HG02938 (cell line): ENCODE results near the gene MIGA1.

ENCODE experiments used
- ATAC-seq: cut with Tn5 transposase; IDR thresholded peaks from one replicate; pipeline ENCODE4 v1.9.1; 2021; ENCODE audit warnings: mild to moderate bottlenecking, moderate library complexity; ENCODE audit not compliant: unreplicated experiment

Gene MIGA1

DNA sequence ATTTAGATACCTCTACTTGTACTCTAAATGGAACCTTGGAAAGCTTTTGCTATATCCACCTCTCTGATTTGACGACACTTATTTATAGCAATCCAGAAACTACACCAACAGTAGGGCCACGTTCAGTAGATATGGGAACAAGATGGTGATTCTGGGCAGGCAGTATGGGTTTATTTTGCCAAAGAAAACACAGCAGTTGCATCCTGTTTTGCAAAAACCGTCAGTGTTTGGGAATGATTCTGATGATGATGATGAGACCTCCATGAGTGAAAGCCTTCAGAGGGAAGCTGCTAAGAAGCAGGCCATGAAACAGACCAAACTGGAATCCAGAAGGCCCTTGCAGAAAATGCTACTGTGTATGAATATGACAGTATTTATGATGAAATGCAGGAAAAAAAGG is 67.5 kb downstream of the MIGA1 start:
- ATAC-seq: no peak

DNA sequence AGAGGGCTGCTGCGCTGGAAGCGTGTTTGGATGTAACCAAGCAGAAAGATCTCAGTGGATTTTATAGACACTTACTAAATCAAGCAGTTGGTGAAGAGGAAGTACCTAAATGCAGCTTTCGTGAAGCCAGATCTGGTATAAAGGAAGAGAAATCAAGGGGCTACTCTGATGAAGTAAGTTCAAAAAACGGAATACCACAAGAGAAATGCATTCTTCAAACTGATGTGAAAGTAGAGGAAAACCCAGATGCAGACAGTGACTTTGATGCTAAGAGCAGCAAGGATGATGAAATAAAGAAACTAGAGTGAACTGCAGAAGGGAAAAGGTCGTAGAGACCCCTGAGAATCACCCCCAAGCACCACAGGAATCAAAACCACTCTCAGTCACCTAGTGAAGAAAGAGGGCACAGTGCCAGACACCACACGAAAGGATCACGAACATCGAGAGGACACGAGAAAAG is 68.2 kb downstream of the MIGA1 start:
- ATAC-seq: no peak

DNA sequence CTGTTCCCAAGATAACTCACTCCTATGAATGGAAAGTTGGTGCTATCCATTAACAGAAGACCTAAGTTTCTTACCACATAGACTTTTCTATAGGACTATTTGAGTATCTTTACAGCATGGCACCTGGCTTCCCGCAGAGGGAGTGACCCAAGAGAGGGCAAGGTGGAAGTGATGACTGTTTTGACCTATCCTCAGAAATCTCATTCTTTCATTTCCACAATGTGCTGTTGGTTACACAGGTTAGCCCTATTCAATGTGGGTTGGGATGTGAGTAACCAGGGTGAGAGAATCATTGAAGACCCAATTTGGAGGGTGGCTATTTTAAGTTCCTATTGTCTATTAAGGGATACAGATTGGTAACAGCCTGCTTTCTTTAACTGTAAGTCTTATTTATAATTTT is 70.6 kb downstream of the MIGA1 start:
- no peak for ATAC-seq

DNA sequence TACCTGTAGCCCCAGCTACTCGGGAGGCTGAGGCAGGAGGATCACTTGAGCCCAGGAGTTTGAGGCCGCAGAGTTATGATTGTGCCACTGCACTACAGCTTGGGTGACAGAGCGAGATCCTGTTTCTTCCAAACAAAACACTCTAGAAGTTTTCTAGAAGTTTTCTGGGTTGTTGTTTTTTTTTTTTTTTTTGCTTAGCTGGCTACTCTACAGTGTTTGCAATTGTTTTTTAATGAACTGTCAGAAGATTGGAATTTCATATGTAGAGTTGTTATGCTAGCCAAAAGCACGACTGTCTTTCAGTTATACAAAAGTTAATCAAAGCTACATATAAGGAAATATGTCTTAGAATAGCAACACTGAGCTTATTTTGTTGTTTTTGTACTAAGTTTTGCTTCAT is 78.1 kb downstream of the MIGA1 start:
- ATAC-seq: no peak

DNA sequence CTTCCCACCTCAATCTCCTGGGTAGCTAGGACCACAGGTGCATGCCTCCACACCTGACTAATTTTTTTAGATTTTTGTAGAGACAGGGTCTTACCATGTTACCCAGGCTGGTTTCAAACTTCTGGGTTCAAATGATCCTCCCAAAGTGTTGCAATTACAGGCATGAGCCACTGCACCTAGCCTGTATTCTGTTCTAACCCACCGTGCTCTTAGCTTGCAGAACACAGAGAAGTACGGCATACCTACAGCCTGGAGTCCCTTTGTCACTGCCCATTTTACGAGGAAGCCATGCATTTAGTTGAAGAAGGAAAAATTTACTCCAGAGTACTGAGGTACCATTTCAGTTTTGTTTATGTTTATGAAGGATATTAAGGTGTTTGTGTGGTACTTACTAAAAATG is 79.3 kb downstream of the MIGA1 start:
- ATAC-seq: no peak

DNA sequence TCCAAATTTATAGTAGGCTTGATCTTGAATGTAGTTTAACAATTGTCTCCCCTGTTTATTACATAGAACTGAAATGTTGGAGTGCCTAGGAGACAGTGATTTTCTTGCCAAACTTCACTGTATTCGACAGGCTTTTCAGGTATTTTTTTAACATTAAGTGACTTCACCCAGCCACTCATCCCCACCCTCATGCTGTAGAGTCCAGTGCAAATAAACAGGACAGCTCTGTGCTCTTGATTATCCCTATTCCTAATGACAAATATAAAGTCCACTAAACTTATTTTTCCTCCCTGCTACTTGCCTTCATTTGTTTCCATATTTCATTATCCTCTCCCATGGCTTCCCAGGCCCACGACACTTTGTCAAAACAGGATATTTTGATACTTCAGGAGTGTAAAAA is 79.8 kb downstream of the MIGA1 start:
- no peak for ATAC-seq

DNA sequence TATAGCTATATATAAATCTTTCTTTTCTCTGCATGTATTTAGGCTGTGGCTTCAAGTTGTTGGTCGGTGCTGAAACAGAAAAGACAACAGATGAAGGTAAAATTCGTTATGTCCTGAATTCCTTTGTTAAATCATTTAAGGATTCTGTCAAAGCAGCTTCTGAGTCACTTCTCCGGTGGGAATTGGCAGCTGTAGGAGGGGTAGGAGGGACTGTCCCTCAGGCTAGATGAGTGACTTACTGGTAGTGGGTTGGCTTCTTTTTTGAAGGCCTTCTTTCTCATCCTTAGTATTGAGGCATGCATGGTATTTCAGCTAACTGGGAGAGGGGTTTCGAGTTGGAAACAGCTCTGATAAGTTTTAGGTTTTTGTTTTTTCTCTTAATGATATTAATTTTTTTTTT is 86.8 kb downstream of the MIGA1 start:
- no peak for ATAC-seq

DNA sequence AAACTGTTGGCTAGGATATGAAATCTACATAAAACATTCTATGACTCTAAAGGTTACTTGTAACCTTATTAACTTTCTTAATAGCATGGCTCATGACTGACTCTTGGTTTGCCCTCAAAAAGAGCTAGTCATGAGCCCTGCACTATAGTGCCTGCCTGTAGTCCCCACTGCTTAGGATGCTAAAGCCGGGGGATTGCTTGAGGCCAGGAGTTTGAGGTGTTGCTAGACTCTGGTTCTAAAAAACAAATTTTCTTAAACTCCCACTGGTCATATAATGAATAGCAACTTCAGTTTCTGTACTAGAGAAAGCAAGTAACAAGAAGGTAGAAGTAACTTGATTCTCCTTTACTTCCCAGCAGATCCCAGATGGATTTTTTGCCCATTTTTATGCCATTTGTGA is 93.2 kb downstream of the MIGA1 start:
- no peak for ATAC-seq

DNA sequence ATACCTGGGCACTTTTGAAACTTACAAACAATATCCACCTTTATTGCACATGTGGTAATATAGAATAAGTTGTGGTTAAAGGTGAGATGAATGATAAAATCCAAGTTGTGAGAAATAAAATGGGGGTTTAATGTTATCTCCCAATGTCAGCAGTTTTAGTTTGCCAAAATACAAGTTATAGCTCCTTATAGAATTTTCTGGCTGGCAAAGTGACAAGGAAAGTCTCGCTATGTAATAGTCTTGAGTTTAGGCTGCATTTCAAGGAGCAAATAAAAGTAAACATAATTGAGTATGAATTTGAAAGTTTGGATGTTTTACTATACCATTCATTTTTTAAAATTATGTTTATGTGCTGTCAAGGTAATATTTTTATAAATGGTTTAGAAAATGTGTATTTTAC is 94.0 kb downstream of the MIGA1 start:
- ATAC-seq: no peak

DNA sequence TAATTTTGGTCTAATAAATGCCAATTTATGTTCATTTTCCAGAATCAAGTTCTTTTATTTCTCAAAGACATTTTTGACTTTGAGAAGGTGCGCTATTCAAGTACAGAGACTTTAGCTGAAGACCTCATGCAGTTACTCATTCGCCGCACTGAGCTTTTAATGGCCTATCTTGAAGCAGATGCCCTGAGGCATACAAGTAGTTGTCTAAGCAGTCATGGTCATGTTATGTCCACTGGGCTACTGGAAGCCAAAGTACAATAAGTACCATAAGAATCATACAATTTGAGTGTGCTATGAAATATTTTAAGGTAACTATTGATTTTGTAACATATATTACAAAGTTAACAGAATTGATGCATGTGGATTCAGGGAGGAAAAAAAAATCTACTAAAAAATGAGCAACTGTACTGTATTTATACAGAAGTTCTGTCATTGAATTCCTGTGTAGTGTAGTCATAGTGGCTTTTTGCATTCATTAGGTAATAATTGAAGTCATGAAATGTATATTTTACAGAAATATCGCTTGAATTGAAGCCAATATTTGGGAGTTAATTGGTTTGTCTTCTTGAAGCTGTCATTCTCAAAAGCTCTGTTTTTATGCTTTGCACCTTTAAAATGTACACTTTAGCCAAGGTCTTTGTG is 95.5 kb downstream of the MIGA1 start:
- no peak for ATAC-seq

DNA sequence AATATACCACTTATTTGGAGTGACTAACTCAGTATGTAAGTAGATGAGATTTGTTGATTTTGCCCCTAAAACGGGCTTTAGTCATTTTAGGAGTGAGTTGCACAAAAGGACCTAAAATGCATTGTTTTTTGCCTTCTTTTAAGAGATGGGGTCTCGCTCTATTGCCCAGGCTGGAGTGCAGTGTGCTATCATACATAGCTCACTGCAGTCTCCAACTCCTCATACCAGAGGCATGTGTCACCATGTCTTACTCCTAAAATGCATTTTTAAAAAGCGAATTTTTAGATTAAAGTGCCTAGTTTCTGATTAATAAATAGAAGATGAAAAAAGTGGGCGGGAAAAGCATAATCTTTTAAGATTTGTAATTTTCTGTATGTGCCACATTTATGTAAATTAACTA is 97.4 kb downstream of the MIGA1 start:
- ATAC-seq: no peak

DNA sequence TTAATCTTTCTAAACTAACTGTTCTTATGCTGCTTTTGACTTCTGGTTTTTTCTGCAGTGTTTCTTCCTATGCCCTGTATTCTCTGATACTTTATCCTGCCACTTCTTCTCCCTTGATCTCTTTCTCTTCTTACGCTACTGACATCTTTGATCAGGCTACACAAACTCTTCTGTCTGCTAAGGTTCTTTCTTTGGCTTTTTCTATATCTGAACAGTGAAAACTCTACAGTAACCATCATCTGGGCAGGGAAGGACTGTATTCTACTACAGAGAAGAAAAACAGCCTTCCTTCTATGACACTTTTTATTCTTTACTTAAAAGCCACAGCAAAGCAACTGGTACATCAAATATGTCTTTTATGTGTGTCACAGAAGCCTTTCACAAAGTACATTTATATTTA is 101.6 kb downstream of the MIGA1 start:
- no peak for ATAC-seq

DNA sequence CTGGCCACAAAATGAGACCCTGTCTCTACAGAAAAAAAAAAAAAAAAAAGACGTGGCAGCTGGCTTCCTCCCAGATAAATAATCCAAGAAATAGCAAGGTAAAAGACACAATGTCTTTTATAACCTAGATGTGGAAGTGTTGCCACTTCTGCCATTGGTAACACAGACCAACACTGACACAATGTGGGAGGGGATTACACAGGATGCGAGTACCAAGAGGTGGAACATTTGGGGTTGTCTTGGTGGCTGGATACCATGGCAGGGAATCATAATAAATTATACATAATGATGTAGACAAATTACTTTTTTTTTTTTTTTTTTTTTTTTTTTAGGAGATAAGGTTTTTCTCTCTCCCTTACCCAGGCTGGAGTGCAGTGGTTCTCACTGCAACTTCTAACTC is 103.0 kb downstream of the MIGA1 start:
- no peak for ATAC-seq

DNA sequence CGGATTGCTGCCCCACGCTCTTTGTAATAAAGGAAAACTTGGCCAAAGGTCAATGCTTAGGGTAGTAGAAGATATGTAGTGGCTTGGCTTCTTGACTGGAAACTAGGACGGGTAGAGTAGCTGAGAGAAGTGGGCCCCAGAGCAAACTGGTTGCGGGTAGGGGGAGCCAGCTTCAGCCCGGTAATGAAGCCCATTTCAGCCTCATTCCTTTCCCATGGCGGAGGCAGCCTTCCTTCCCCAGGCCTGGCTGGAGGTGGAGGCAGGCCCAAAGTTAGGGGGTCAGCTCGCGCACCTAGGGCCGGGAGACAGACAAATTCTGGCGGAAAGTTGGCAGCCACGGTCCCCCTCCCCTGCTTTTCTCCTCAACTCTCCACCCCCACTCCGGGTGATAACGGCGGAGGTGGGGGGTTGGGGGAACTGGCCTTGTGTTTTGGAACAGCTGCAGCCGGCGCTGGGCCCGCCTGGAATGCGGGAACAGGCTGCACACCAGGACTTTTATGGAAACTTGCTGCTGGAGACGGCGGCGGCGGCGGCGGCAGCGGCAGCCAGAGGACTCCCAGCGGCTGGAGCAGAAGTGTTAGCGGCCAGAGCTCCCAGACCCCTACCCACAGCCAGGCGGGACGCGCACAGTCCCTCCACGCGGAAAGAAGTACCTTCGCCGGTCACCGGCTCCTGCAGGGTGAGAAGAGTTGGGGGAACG is 108.8 kb downstream of the MIGA1 start, which contains the start of gene NEXN:
NEXN (plus strand) TSS at position 544 of the 700 bp plus-strand sequence. CDS start 27,483 bp downstream, outside the sequence.
- no peak for ATAC-seq

DNA sequence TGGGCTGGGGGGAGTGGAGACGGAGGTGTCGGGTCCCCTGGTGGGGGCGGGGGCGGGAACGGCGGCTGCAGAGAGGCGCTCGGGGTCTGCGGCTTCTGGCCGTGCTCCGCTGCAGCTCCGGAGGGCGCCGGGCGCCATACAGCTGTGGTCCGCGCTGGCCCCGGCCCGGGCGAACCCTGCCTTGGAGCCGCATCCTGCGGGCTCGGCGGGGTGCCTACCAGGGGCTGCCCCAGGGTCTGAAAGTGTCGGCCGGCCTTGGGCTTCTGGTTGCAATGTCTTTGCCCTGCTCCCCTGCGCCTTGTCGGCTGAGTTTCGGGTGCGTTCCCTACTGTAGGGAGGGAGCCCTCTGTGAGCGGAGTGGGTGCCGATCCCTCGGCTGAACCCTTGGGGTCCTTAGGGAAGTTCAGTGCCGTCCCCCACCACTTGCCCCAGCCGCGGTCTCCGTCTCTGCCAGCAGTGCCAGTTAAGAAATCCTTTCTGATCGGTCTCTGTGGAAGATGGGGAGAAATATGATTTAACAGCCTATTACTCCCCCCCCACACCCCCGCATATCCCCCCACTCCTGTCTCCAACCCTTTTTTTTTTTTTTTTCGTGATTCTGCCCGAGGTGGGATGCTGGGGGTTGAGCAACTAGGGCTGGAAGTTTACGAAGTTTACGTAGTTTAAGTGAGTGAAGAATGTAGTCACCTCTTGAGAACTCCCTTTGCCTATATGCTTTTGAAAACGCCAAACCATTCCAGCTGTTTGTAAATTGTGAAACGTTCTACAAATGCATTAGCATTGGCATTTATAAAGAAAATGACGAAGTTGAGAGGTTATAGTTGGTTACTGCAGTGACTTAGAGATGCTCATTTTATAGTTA is 109.6 kb downstream of the MIGA1 start:
- ATAC-seq: no peak

DNA sequence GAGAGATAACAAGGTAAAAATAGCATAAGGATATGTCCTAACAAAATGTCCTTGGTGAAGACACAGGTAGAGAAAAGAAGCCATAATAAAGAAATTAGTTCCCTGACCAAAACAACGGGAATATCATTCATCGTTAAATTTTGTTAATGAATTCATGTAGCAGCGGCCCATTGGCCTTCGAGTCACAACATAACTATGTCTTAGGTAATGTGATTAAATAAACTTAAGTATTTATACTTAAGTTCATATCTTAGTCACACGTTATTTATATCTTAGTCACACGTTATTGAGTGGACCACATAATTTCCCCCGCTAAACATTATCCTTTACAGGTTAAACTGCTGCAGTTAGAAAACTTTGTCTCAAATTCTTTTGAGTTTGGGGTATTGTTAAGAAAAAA is 110.2 kb downstream of the MIGA1 start:
- ATAC-seq: no peak

DNA sequence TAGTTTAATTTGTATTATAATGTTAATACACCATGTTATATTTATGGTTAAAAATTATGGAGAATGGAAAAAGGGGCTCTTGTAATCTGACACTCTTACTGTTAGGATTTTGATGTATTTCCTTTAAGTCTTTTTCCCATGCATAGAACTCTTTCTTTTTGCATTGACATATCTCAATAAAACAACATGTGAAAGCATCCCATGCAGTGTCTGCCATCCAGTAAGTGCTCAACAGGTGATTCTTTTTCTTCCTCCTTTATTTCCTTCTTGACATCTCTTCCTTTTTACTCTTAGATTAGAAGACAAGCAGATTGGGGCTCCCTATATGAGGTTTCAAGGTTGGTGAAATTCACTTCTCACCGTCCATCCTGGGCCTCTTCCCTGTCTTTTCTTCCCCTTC is 111.8 kb downstream of the MIGA1 start:
- ATAC-seq: no peak

DNA sequence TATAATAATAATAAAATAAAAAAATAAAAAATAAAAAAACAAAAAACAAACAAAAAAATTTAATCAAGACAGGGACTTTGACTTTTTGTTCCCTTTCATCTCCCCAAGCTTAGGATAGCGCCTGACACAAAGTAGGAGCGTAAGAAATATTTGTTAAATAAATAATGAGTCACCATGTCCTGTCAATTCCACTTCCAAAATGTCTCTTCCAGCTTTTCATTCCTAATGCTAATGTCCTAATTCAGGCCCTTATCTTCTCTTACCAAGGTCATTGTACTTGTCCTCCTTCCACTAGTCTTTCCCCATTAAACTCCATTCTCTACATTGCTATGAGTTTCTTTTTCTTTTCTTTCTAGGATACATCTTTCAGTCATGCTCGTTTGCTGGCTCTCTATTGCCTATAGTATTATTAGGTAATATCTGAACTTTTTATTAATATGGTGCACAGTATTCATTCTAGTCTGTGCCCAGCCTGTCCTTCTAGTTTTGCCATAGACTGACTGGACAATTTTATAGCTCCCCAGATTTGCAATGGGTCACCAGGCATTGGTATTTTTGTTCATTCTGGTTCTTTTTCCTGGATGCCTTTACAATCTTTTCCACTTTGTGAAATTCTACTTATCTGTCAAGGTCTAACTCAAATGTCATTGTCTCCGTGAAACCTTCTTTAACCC is 120.3 kb downstream of the MIGA1 start:
- ATAC-seq: no peak

DNA sequence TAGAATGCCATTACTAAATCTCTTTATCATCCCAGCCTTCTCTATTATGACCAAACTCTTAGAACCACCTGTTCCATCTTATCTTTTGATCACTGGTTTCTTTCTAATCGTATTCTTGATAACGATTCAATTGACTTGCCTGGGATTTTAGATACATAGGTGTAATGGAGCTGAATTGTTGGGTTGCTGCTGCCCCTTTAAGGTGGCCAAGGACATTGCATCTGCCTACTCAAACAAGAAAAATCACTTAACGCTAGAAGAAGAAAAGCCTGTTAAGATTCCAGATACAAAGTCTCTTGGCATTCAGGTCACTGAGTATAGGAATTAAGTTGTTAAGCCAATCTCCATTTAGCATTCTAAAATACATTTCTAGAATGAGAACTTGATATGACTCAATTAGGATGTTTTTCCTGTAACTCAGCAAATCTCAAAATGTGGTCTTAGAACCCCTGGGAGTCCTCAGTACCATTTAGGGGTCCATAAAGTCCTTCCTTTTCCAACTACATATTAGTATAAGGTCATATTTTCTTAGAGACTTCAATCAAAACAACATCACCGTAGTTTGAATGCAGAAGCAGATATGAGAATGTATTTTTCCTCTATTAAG is 121.3 kb downstream of the MIGA1 start:
- ATAC-seq: no peak

DNA sequence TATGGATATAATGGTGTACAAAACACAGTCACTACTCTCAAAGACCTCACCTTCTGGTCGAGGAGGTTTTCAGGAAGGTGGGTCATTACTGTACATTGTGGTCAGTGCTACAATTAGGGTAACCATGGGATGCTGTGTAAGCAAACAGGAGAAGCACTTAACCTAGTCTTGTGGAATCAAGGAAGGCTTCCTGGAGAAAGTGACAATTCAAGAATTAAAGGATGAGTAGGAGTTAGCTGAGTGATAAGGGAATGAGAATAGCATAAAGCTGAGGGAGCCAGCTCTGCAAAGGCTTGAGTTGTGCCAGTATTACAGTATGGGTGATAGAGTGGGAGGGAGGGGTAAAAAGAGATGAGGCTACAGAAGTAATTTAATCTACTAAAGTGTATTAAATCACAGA is 126.2 kb downstream of the MIGA1 start:
- ATAC-seq: no peak

DNA sequence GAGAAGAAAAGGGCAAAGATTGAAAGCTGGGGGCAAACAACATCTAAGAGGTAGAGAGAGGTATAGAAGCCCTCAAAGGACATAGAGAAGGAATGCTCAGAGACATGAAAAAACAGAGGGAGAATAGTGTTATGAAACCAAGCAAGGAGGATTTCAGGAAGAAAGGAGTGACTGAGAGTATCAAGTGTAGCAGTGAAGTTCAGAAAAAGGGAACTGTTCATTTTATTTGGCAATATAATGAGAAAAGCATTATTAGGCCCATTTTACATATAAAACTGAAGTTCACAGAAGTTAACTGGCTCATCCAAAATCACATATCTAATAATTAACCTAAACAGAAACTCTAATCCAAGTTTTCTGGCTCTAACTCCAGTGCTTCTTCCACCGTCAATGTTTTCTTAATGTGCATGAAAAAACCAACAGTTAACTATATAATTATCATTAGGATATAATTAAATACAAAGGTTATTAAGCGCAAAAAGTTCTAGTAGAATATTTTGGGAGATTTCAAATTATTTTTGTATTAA is 126.6 kb downstream of the MIGA1 start:
- ATAC-seq: no peak
